HG02938 (cell line): ENCODE data around the gene COMMD9.

Source experiments
- ATAC-seq: cut with Tn5 transposase; IDR thresholded peaks from one replicate; pipeline ENCODE4 v1.9.1; 2021; ENCODE audit warnings: mild to moderate bottlenecking, moderate library complexity; ENCODE audit not compliant: unreplicated experiment

The COMMD9 gene

GRCh38 chr11:36227044-36227443 lies 62.2 kb downstream of the COMMD9 start:
- ATAC-seq: no peak

GRCh38 chr11:36224209-36224882 lies 64.9 kb downstream of the COMMD9 start:
- ATAC-seq: no peak

- no peak for ATAC-seq
These were observed 66.2 kb downstream of the COMMD9 start for GRCh38 chr11:36222831-36223635.
